Activated CD8-positive, alpha-beta memory T cell treated with anti-CD3 and anti-CD28 coated beads, Interleukin-2, amount 10 ng/mL, durations not matched to agents 7 days and 5 days (primary cell): Measurements from ENCODE around the gene FAM163A. TPM values are rescaled to one million over a fixed set of nuclear protein-coding genes. Genes with fewer than 3 reads are reported as not detected.
"Not testable (repeated sequence)": the region's sequence is repeated elsewhere in the genome, so short reads cannot be mapped to it uniquely, and the experiment has no call there.

Source experiments
- ATAC-seq: fragments of 150-1000 bp; cut with Tn5 transposase; one replicate; pipeline ENCODE4 v1.10.0; 2021; ENCODE audit warnings: moderate library complexity
- CTCF ChIA-PET: fragments of 350-600 bp; sonication (Branson Sonifier 250); formaldehyde crosslinking; loops from one replicate; lab custom pipeline; 2021; ENCODE audit warnings: antibody characterized with exemption; lab: Charles Lee
- DNase-seq: peaks from one replicate; pipeline ENCODE4 v3.0.0-alpha.2; 2020
- H3K27ac Mint-ChIP-seq: one replicate; pipeline ENCODE4 v1.8.0; 2021; ENCODE audit warnings: mild to moderate bottlenecking, mixed read lengths
- H3K27me3 Mint-ChIP-seq: one replicate; pipeline ENCODE4 v1.8.0; 2021; ENCODE audit warnings: mixed read lengths
- H3K36me3 Mint-ChIP-seq: one replicate; pipeline ENCODE4 v1.8.0; 2021; ENCODE audit warnings: mild to moderate bottlenecking, mixed read lengths
- H3K4me1 Mint-ChIP-seq: one replicate; pipeline ENCODE4 v1.8.0; 2021; ENCODE audit warnings: mixed read lengths
- H3K4me3 Mint-ChIP-seq: one replicate; pipeline ENCODE4 v1.8.0; 2021; ENCODE audit warnings: mild to moderate bottlenecking, moderate library complexity, mixed read lengths
- H3K9me3 Mint-ChIP-seq: one replicate; pipeline ENCODE4 v1.8.0; 2022; ENCODE audit warnings: low read depth, mixed read lengths
- total RNA-seq, 2 experiments: library from RNA; stranded (reverse); gene quantifications; one replicate each; pipeline ENCODE4 v1.2.3, GENCODE V29; 2021

The FAM163A gene
- total RNA-seq, result not detected

GRCh38 chr1:179742717-179743678, at the start of gene FAM163A:
TSS of gene FAM163A (plus strand) at chr1:179743291. CDS start at chr1:179813098, 69,807 bp downstream.
- no peak within 1 kb of the TSS for H3K27ac Mint-ChIP-seq
- CTCF ChIA-PET, result interaction anchor here (1.2 kb wide), 1 partner anchor 72 kb away, joined by 4 read pairs; no protein-coding TSS in a partner anchor
- DNase-seq, result no peak

GRCh38 chr1:179694530-179694929, 48.6 kb upstream of the FAM163A start:
- CTCF ChIA-PET, H3K4me3 Mint-ChIP-seq, H3K4me1 Mint-ChIP-seq, ATAC-seq, H3K36me3 Mint-ChIP-seq, DNase-seq, H3K9me3 Mint-ChIP-seq, H3K27ac Mint-ChIP-seq: not testable (repeated sequence)
- H3K27me3 Mint-ChIP-seq, result peaks cover 19% of the 10 kb centered on the region

More at GRCh38 chr1:179742717-179743678, at the start of gene FAM163A:
- H3K9me3 Mint-ChIP-seq, result no peaks in the 10 kb centered on the region
- H3K4me1 Mint-ChIP-seq, result peaks cover 6% of the 10 kb centered on the region
- H3K36me3 Mint-ChIP-seq, result no peaks in the 10 kb centered on the region
- ATAC-seq, result no peak
- H3K4me3 Mint-ChIP-seq, result no peak within 1 kb of the TSS
- H3K27me3 Mint-ChIP-seq, result peaks cover 80% of the 10 kb centered on the region

GRCh38 chr1:179702946-179703539, 40.0 kb upstream of the FAM163A start:
- DNase-seq (no peak), ATAC-seq (no peak)
- H3K27me3 Mint-ChIP-seq, result peaks cover 6% of the 10 kb centered on the region
- no peak overlapping the region for H3K4me3 Mint-ChIP-seq
- no peak overlapping the region for H3K27ac Mint-ChIP-seq
- CTCF ChIA-PET, result interaction anchor here (1.2 to 3.4 kb wide), 2 partner anchors 108 to 112 kb away, joined by 4 to 17 read pairs; no protein-coding TSS in a partner anchor
- H3K9me3 Mint-ChIP-seq, result no peaks in the 10 kb centered on the region
- no peaks in the 10 kb centered on the region for H3K36me3 Mint-ChIP-seq
- H3K4me1 Mint-ChIP-seq, result no peaks in the 10 kb centered on the region

GRCh38 chr1:179706339-179706941, 36.7 kb upstream of the FAM163A start:
- no peak for ATAC-seq
- CTCF ChIA-PET, result interaction anchor here (0.6 to 4.3 kb wide), 21 partner anchors 8 to 705 kb away, joined by 3 to 222 read pairs (median 4); no protein-coding TSS in a partner anchor

GRCh38 chr1:179707406-179707805, 35.7 kb upstream of the FAM163A start:
- Mint-ChIP-seq H3K4me3 (no peak overlapping the region), H3K36me3 (no peaks in the 10 kb centered on the region), H3K9me3 (no peaks in the 10 kb centered on the region), H3K4me1 (no peaks in the 10 kb centered on the region), H3K27me3 (peaks cover 8% of the 10 kb centered on the region), H3K27ac (no peak overlapping the region)
- CTCF ChIA-PET, result interaction anchor here (2.1 to 4.3 kb wide), 2 partner anchors 91 to 104 kb away, joined by 11 to 222 read pairs; no protein-coding TSS in a partner anchor
- no peak for ATAC-seq
- DNase-seq, result no peak

More at GRCh38 chr1:179706339-179706941, 36.7 kb upstream of the FAM163A start:
- Mint-ChIP-seq H3K36me3 (no peaks in the 10 kb centered on the region), H3K27me3 (peaks cover 6% of the 10 kb centered on the region), H3K4me3 (no peak overlapping the region), H3K27ac (no peak overlapping the region), H3K9me3 (no peaks in the 10 kb centered on the region), H3K4me1 (no peaks in the 10 kb centered on the region)
- DNase-seq, result peak; percentile 63

- DNase-seq (no peak), ATAC-seq (no peak)
- CTCF ChIA-PET, result interaction anchor here (4.4 kb wide), 1 partner anchor 104 kb away, joined by 68 read pairs; no protein-coding TSS in a partner anchor
- Mint-ChIP-seq H3K27me3 (peaks cover 7% of the 10 kb centered on the region), H3K27ac (no peak overlapping the region), H3K9me3 (peaks cover 2% of the 10 kb centered on the region), H3K4me3 (no peak overlapping the region), H3K36me3 (no peaks in the 10 kb centered on the region), H3K4me1 (no peaks in the 10 kb centered on the region)
Measured at GRCh38 chr1:179708434-179709195, 34.5 kb upstream of the FAM163A start.

- Mint-ChIP-seq H3K9me3 (peaks cover 11% of the 10 kb centered on the region), H3K27me3 (peaks cover 9% of the 10 kb centered on the region), H3K36me3 (no peaks in the 10 kb centered on the region), H3K4me3 (no peak overlapping the region), H3K27ac (no peak overlapping the region), H3K4me1 (no peaks in the 10 kb centered on the region)
- no peak for DNase-seq
- CTCF ChIA-PET, result interaction anchor here (0.7 to 4.4 kb wide), 3 partner anchors 102 to 551 kb away, joined by 3 to 68 read pairs (median 4); no protein-coding TSS in a partner anchor
- ATAC-seq, result no peak
Measured at GRCh38 chr1:179709841-179710329, 33.2 kb upstream of the FAM163A start.

GRCh38 chr1:179714159-179714558, 28.9 kb upstream of the FAM163A start:
- peaks cover 16% of the 10 kb centered on the region for H3K27me3 Mint-ChIP-seq
- H3K36me3 Mint-ChIP-seq, result no peaks in the 10 kb centered on the region
- H3K4me3 Mint-ChIP-seq, result no peak overlapping the region
- no peaks in the 10 kb centered on the region for H3K4me1 Mint-ChIP-seq
- peaks cover 26% of the 10 kb centered on the region for H3K9me3 Mint-ChIP-seq
- DNase-seq, result no peak
- CTCF ChIA-PET, result interaction anchor here (1.0 to 1.2 kb wide), 2 partner anchors 8 to 95 kb away, joined by 3 to 4 read pairs; no protein-coding TSS in a partner anchor
- ATAC-seq, result no peak
- no peak overlapping the region for H3K27ac Mint-ChIP-seq

- H3K27ac Mint-ChIP-seq, result no peak overlapping the region
- no peaks in the 10 kb centered on the region for H3K36me3 Mint-ChIP-seq
- CTCF ChIA-PET, result interaction anchor here (1.0 to 1.2 kb wide), 2 partner anchors 8 to 95 kb away, joined by 3 to 4 read pairs; no protein-coding TSS in a partner anchor
- peaks cover 26% of the 10 kb centered on the region for H3K9me3 Mint-ChIP-seq
- DNase-seq (no peak), ATAC-seq (no peak)
- H3K4me3 Mint-ChIP-seq, result no peak overlapping the region
- no peaks in the 10 kb centered on the region for H3K4me1 Mint-ChIP-seq
- peaks cover 16% of the 10 kb centered on the region for H3K27me3 Mint-ChIP-seq
Measured at GRCh38 chr1:179714623-179715022, 28.5 kb upstream of the FAM163A start.

GRCh38 chr1:179719272-179719671, 23.8 kb upstream of the FAM163A start:
- Mint-ChIP-seq H3K4me3 (no peak overlapping the region), H3K4me1 (no peaks in the 10 kb centered on the region), H3K27ac (no peak overlapping the region), H3K27me3 (peaks cover 12% of the 10 kb centered on the region), H3K9me3 (peaks cover 23% of the 10 kb centered on the region), H3K36me3 (no peaks in the 10 kb centered on the region)
- CTCF ChIA-PET, result no interaction called here
- DNase-seq (no peak), ATAC-seq (no peak)

GRCh38 chr1:179728271-179728670, 14.8 kb upstream of the FAM163A start:
- CTCF ChIA-PET, result interaction anchor here (1.2 to 2.3 kb wide), 3 partner anchors 22 to 86 kb away, joined by 4 to 7 read pairs (median 6); no protein-coding TSS in a partner anchor
- DNase-seq (no peak), ATAC-seq (no peak)
- Mint-ChIP-seq H3K27me3 (peaks cover 25% of the 10 kb centered on the region), H3K4me1 (no peaks in the 10 kb centered on the region), H3K4me3 (no peak overlapping the region), H3K9me3 (no peaks in the 10 kb centered on the region), H3K27ac (no peak overlapping the region), H3K36me3 (no peaks in the 10 kb centered on the region)

GRCh38 chr1:179729881-179730280, 13.2 kb upstream of the FAM163A start:
- ATAC-seq (no peak), DNase-seq (no peak)
- no peak overlapping the region for H3K4me3 Mint-ChIP-seq
- H3K27ac Mint-ChIP-seq, result no peak overlapping the region
- peaks cover 30% of the 10 kb centered on the region for H3K27me3 Mint-ChIP-seq
- H3K36me3 Mint-ChIP-seq, result no peaks in the 10 kb centered on the region
- no peaks in the 10 kb centered on the region for H3K9me3 Mint-ChIP-seq
- H3K4me1 Mint-ChIP-seq, result no peaks in the 10 kb centered on the region
- CTCF ChIA-PET, result no interaction called here
